GM12872 (cell line): ENCODE results near the gene ZNF32.

Source experiments
- CTCF ChIP-seq: IDR thresholded peaks from 3 replicates; pipeline ENCODE4 v1.5.1; 2011; ENCODE audit warnings: low read depth, mild to moderate bottlenecking, low read length, moderate library complexity; ENCODE audit not compliant: insufficient read depth

Gene ZNF32

GRCh38 chr10:43648398-43649184 is at the start of gene ZNF32:
ZNF32 (minus strand) TSS chr10:43648881; CDS start chr10:43646133, 2,748 bp downstream.
- no peak for TF ChIP-seq CTCF

GRCh38 chr10:43698156-43698555 is 49.5 kb upstream of the ZNF32 start:
- no peak for TF ChIP-seq CTCF

GRCh38 chr10:43696909-43697483 is 48.3 kb upstream of the ZNF32 start:
- TF ChIP-seq CTCF, result no peak

GRCh38 chr10:43695730-43696129 is 47.0 kb upstream of the ZNF32 start:
- no peak for TF ChIP-seq CTCF

GRCh38 chr10:43695321-43695720 is 46.6 kb upstream of the ZNF32 start:
- no peak for TF ChIP-seq CTCF

- no peak for TF ChIP-seq CTCF
These were observed 45.8 kb upstream of the ZNF32 start for GRCh38 chr10:43694526-43694925.

GRCh38 chr10:43693602-43694001 is 44.9 kb upstream of the ZNF32 start:
- no peak for TF ChIP-seq CTCF
